GM21381 (cell line): Measurements from ENCODE around the gene SAMD4B.

Experiments
- ATAC-seq: cut with Tn5 transposase; IDR thresholded peaks from one replicate; pipeline ENCODE4 v1.9.1; 2021; ENCODE audit warnings: mild to moderate bottlenecking, moderate library complexity; ENCODE audit not compliant: unreplicated experiment

The SAMD4B gene

DNA sequence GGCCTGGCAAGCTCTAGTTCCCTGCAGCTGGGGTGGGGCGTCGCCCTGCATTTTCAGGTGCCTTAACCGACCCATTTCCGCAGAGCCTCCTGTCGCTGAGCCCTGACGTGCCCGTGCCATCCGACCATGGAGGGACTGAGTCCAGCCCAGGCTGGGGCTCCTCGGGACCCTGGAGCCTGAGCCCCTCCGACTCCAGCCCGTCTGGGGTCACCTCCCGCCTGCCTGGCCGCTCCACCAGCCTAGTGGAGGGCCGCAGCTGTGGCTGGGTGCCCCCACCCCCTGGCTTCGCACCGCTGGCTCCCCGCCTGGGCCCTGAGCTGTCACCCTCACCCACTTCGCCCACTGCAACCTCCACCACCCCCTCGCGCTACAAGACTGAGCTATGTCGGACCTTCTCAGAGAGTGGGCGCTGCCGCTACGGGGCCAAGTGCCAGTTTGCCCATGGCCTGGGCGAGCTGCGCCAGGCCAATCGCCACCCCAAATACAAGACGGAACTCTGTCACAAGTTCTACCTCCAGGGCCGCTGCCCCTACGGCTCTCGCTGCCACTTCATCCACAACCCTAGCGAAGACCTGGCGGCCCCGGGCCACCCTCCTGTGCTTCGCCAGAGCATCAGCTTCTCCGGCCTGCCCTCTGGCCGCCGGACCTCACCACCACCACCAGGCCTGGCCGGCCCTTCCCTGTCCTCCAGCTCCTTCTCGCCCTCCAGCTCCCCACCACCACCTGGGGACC, 65.6 kb downstream of the SAMD4B start:
- ATAC-seq, result no peak

DNA sequence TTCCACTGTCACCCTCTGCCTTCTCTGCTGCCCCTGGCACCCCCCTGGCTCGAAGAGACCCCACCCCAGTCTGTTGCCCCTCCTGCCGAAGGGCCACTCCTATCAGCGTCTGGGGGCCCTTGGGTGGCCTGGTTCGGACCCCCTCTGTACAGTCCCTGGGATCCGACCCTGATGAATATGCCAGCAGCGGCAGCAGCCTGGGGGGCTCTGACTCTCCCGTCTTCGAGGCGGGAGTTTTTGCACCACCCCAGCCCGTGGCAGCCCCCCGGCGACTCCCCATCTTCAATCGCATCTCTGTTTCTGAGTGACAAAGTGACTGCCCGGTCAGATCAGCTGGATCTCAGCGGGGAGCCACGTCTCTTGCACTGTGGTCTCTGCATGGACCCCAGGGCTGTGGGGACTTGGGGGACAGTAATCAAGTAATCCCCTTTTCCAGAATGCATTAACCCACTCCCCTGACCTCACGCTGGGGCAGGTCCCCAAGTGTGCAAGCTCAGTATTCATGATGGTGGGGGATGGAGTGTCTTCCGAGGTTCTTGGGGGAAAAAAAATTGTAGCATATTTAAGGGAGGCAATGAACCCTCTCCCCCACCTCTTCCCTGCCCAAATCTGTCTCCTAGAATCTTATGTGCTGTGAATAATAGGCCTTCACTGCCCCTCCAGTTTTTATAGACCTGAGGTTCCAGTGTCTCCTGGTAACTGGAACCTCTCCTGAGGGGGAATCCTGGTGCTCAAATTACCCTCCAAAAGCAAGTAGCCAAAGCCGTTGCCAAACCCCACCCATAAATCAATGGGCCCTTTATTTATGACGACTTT, 66.4 kb downstream of the SAMD4B start:
- no peak for ATAC-seq

DNA sequence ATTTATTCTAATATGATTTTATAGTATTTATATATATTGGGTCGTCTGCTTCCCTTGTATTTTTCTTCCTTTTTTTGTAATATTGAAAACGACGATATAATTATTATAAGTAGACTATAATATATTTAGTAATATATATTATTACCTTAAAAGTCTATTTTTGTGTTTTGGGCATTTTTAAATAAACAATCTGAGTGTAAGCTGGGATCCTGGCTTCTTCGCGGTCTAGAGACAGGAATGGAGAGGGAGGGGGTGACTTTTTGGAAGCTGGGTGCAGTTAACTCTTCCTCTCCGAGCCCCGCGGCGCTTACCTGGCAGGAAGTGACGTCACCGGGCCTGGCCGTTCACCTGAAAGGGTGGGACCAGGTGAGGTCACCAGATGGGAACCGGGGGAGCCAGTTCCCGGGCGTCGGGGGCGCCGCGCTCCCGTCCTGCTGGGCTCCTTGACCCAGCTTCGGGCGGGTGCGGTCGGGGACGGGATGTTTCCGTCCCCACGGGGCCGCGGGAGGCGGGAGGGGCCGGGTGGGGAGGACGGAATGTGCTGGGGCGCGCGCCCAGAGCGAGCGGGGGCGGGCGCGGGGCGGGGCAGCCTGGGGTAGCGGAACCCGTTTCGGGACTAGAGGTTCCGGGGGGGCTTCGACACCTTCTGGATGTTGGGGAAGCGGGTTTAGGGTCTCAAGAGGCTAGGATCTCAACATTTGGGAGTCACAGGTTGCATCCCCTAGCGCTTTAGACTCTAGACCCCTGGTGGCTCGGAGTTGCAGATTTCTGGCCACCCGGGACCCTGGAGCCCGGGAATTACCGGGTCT, 67.2 kb downstream of the SAMD4B start:
- no peak for ATAC-seq

DNA sequence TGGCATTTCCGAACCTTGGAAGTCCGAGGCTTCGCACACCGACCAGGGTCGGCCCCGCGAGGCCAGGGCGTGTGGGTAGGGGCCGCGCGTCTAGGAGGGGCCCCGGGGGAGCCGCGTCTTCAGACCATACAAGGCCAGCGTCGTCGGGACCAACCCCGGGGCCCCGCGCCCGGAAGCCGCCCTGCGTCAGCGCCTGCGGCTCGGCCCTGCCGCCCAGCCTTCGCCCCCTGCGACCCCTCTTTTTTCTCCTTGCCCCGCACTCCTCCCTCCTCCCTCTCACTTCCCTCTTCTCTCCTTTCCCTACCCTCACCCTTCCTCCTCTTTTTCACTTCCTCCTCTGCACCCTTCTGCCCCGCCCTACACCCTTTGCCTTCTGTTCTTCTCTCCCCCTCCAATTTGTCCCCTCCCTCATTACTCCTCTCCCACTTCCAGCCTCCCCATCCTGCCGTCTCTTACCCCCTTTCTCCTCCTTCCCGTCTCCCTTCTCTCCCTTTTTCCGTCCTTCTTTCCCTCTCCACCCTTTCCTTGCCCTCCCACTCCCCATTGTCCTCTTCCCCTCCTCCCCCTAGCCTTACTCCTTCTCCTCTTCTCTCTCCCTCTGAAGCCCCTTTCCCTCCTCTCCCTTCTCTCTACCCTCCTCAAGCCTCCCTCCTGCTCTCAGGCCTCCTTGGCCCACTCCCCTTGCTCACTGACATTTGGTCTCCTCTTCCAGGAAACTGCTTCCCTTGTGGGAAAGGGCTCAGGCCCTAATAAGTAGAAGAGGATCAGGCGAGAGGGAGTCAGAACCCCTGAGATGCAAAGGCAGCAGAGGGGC, 68.0 kb downstream of the SAMD4B start:
- no peak for ATAC-seq

DNA sequence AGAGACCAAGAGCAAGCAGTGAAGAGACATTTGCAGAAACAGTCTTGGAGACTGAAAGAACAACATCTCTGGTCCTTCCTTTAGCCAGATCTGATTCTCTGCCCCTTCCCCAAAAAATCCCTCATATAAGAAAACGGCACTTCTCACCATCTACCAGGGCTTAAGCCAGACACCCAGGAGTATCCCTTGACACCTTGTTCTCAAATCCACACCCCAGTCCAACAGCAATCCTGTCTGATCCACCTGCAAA, 68.5 kb downstream of the SAMD4B start:
- ATAC-seq, result no peak

DNA sequence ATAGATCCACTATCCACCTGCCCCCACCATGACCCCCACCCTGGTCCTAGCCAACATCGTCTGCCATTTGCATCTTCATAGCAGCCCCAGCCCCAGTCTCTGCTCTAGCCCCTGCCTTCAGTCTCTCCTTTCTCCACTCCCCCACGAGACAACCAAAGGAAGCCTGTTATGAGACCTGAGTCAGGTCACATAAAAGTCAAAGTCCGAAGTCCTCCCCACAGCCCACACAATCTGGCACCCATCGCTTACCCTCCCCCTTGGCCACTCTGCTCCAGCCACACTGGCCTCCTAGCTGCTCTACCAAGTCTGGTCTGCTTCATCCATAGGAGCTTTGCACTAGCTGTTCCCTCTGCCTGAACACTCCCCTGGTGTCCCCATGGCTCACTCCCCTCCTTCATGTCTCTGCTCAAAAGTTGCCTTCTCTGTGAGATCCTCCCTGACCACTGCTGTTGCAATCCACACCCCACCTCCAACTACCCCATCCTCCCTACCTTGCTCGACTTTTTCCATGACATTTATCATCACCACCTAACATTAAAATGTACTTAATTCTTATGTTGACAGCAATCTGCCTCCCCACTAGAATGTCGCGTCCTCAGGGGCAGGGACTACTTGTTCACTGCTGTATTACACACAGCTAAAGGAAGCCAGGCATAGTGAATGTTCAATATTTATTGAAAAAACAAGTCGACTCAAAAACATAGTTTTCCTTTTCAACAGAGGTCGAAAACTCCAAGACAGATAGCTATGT, 69.0 kb downstream of the SAMD4B start:
- no peak for ATAC-seq

DNA sequence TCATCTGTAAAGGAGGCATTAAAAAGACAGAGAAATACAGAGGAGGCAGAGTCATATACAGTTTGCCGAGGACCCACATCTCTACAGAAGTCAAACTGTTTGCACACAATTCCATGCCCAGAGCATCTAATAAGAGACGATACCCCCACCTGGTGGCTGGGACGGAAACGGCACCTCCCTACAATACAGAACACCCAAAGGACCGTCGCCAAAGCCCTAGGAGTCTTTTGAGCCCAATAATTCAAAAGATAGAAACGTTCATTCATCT, 69.5 kb downstream of the SAMD4B start:
- ATAC-seq, result peak; percentile 18

DNA sequence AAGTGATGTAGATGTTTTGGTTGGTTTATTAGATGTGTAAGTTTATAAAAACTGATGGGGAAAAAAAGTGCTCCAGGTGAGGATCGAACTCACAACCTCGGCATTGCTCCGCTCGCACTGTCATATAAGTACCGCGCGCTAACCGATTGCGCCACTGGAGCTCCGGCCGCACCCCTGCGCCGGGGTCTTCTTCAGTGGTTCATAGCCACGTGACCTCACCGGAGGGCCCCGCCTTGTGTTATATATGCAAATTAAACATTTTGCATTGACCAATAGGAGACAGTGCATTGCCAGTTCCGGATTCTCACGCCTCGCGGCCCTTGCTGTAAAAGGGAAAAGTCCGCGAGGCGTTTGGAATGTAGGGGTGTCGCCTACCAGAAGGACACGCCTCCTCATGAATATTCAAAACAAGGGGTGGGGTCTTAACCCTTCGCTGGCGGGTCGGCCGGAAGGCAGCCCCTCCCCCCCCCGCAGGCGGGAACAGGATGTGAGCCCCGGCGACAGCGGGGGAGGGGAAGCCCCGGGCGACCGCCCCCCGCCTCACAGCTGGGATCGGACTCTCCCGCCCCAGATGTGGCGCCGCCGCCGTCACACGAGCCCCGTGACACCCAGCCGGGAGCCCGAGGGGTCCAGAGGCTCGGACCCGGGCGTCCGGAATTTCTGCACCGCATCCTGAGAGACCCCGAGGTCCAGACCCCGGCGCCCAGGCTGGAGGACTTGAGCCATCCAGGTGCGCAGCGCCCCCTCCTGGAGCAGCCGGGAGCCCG, 70.1 kb downstream of the SAMD4B start, which contains the start of gene PLEKHG2:
Gene PLEKHG2, plus strand, starts transcription at position 570 of the 767 bp plus-strand sequence. CDS start 1,418 bp downstream, outside the sequence.
- peak; percentile 46 for ATAC-seq

DNA sequence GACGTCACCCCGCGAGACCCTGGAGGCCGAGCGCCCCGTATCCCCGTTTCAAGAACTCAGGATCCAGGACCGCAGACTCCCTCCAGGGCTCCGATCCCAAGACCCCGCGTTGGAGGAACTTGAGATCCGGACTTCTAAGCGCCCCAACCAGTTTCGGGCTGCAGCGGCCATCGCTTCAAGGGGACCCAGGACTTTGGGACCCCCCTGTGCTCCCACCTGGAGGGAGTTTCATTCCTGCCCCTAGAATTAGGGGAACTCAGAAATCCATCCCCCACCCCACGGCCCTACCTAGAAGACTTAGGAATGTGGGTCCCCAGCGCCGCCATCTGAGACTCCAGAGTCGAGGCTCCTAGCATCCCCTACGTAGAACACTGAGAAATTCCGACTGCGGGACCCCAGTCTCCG, 70.6 kb downstream of the SAMD4B start:
- ATAC-seq, result no peak

DNA sequence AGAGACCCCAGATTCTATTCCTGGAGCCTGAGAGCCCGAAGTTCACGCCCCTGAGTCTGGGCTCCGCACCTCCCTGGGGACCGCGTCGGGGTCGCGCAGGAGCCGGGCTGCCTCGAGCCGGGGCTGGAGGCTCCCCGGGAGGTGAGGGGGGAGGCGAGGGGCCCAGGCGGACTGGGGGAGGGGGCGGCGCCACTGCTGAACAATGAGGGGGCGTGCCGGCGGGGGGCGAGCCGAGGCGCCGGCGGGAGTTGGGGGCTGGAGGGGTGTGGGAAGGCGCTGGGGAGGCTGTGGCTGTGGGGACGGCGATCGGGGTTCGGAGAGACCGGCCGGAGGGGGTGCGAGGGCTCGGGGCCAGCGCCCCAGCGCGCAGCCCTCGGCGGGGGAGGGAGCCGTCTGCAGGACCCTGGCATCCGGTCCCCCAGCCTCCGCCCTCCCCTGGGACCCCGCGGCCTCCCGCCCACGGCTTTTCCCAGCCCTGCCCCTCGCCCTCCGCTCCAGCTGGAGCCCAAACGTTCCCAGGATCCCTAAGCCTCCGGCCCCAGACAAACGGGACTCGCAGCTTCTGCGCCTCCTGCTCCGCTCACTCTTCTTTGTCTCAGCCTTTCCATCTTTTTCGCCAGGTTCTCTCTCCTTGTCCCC, 71.2 kb downstream of the SAMD4B start:
- ATAC-seq, result no peak

DNA sequence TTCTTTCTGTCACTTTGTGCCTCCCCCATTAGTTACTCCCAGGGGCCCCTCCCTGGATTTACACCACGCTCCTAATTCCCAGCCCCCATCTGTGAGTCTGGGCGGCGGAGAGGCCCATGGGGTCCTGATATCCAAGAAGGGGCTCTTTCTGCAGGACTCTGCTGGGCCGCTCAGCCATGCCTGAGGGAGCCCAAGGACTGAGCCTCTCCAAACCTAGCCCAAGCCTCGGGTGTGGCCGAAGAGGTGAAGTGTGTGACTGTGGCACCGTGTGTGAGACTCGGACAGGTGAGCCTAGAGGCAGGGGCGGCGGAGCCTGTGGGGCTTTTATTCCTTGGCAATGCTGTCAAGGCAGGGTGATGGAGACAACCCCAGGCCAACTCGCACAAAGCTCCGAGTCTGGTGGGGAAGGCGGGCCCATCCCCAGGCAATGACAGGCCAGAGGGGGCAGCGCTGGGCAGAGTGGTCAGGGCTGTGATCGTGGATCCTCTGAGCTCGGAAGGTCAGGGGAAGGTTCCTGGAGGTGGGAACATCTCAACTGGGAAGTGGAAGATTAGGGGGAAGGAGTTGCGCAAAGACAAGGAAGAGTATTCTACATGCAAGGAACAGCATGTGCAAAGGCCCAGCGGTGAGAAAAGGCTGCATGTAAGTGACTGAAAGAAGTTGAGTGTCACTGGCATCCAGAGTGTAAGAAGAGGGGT, 71.8 kb downstream of the SAMD4B start:
- no peak for ATAC-seq

DNA sequence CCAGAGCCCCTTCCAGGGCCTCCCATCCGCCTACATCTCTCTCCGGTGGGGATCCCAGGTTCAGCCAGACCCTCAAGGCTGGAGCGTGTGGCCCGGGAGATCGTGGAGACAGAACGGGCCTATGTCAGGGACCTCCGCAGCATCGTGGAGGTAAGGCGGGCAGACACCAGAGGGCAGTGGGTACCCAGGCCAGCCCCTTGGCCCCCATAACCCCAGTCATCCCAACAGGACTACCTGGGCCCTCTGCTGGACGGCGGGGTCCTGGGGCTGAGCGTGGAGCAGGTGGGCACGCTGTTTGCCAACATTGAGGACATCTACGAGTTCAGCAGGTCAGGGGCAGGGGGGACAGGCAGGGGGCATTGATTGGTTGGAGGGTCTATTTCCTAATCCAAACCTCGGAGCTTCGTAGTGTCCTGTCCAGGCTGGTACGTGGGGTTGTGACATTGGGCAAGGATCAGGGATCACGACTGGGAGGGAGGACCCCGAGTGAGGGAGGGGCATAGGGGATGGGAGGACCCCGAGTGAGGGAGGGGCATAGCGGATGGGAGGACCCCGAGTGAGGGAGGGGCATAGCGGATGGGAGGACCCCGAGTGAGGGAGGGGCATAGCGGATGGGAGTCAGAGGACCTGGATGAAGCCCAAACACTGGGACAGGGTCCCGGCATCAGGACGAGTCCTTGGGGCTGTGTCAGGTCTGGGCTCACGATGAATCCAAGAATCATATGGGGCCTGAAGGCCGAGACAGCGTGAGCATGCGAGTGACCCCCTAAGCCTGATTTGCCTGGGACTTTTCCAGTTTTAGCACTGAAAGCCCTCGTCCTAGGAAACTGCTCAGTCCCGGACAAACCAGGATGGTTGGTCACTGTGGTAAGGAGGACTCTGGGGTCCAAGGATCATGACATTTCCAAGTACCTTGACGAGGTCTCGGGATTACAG, 73.2 kb downstream of the SAMD4B start:
- ATAC-seq, result no peak

DNA sequence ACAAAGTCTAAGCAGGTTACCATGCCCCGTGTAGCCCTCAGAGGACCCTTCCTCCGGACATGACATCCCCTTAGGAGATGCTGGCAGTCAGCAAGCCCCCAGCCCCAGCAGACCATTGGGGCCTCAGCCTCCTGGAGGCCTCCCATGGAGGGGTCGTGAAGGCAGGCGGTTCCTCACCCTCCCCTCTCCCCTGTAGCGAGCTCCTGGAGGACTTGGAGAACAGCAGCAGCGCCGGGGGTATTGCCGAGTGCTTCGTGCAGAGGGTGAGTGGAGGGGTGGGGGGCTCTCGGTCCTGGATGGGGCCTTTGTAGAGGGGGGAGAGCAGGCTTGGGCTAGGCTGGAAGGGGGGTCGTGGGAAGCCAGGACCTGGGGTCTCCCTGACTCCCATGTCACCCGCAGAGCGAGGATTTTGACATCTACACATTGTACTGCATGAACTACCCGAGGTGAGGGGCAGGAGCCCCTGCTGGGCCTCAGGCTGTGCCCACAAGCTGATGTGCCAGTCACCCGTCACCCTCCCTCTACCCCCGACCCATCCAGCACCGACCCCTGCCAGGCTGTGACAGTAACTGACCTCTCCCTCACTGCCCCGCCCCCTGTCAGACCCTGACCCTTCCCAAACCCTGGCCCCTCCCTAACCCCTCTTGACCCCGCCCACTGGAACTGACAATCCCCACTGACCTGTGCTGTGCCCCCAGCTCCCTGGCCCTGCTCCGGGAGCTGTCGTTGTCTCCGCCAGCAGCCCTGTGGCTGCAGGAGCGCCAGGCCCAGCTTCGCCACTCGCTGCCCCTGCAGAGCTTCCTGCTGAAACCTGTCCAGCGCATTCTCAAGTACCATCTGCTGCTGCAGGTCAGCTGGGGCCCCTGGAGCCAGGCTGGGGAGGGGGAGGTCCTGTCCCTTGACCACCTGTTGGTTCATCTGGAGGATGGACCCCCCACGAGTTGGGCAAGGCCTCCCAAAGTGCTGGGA, 74.2 kb downstream of the SAMD4B start:
- no peak for ATAC-seq

DNA sequence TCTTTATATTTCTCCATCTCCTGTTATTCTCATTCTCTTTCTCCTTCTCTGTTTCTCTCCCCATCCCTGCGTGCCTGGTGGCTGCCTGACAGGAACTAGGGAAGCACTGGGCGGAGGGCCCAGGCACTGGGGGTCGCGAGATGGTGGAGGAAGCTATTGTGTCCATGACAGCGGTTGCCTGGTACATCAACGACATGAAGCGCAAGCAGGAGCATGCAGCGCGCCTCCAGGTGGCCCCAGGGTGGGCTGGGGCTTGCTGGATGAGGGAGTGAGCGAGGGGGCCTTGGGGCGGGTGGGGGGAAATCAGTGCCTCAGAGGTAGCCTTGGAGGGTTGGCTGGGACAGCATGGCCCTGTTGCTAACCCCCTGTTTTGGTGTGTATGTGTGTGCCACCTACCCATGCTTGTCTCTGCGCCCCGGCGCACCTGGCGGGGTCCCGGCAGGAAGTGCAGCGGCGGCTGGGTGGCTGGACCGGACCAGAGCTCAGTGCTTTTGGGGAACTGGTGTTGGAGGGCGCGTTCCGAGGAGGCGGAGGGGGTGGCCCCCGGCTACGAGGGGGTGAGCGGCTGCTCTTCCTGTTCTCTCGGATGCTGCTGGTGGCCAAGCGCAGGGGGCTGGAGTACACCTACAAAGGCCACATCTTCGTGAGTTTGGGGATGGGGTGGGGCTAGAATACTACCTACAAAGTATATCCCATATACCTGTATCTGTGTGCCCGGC, 75.4 kb downstream of the SAMD4B start:
- no peak for ATAC-seq

DNA sequence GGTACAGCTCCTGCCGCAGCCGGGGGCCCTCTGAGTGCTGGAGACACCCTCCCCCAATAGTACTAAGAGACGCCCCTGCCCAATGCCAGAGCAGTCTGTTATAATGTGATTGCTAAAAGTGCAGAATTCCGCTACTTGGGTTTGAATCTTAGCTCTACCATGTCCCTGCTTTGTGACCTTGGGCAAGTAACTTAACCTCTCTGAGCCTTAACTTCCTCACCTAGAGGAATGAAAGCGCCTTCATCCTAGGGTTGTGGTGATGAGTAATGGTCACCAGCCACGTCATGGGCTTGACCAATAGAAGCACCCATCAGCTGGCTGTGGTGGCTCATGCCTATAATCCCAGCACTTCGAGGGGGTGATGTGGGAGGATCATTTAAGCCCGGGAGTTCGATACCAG, 76.8 kb downstream of the SAMD4B start:
- ATAC-seq, result no peak

DNA sequence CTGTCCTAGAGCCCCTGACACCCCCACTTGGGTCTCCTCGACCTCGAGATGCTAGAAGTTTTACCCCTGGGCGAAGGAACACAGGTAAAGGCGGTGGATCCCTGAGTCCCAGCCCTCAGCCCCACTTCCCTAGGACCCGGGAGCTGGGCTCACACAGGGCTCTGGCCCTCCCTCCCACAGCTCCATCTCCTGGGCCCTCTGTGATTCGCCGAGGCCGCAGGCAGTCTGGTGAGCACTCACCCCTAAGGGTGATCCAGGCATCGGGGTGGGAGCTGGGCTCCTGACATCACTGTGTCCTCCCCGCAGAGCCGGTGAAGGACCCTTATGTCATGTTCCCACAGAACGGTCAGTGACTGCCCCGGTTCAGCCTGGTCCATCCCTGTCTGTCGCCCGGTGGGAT, 78.5 kb downstream of the SAMD4B start:
- ATAC-seq, result no peak
